ENCODE results near the gene C22orf15.

The C22orf15 gene

DNA sequence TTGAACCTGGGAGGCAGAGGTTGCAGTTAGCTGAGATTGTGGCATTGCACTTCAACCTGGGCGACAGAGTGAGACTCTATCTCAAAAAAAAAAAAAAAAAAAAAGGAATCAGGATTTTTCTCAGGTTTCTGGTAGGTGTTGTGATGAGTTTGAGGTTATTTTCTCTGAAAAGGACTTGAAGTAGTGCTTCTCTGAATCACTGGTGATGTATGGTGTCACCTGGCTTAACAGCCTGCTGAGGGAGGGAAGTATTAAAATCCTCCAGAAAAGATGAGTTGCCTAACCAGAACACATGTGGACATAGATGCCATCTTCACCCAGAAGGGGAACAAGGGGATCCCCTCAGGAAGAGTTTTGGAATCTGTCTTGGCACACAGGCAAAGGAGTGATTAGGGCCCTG lies 44.0 kb downstream of the C22orf15 start:
- Histone ChIP-seq H3K18ac (ENCODE audit: low read length) (no peak overlapping the region), H3K79me2 (ENCODE audit: control insufficient read depth, insufficient read depth, low read length, poor library complexity) (no peaks in the 10 kb centered on the region), H4K12ac (ENCODE audit: low read depth, low read length) (no peak overlapping the region), H3K4ac (ENCODE audit: low read depth, low read length) (no peak overlapping the region), H3K9me3 (ENCODE audit: insufficient read depth, low read depth, low read length) (no peaks in the 10 kb centered on the region), H3K14ac (ENCODE audit: low read length) (no peak overlapping the region), H2AFZ (ENCODE audit: insufficient read depth, low read length, poor library complexity) (no peak overlapping the region), H3K4me1 (ENCODE audit: control insufficient read depth in 1 of 2, insufficient read depth in 2 of 2, low read length in 2 of 2) (no peaks in the 10 kb centered on the region), H2BK5ac (ENCODE audit: low read depth, low read length, poor library complexity) (no peak overlapping the region), H3K4me3 (ENCODE audit: low read depth, low read length) (no peak overlapping the region), H2BK12ac (ENCODE audit: low read length) (no peak overlapping the region), H3K27ac (ENCODE audit: low read depth, low read length) (no peak overlapping the region), H3K23ac (ENCODE audit: low read length) (no peak overlapping the region), H3K4me2 (ENCODE audit: low read length) (no peak overlapping the region), H2AK5ac (ENCODE audit: low read length) (no peak overlapping the region), H3K27me3 (ENCODE audit: insufficient read depth, low read length) (no peaks in the 10 kb centered on the region), H3K9ac (ENCODE audit: low read length) (no peak overlapping the region), H4K8ac (ENCODE audit: low read depth, low read length) (no peak overlapping the region), H4K91ac (ENCODE audit: low read depth, low read length) (no peak overlapping the region), H3K36me3 (ENCODE audit: control insufficient read depth in 1 of 2, insufficient read depth in 2 of 2, low read length in 2 of 2) (peaks cover 44 to 50% of the 10 kb centered on the region in 2 experiments), H2BK120ac (ENCODE audit: insufficient read depth, low read length, poor library complexity) (no peak overlapping the region), H3K79me1 (ENCODE audit: low read length) (no peaks in the 10 kb centered on the region)
- WGBS (ENCODE audit: extremely low coverage, insufficient coverage, insufficient read length): no CpG with 5 or more reads among the region's 1 CpG
- DNase-seq: no peak

DNA sequence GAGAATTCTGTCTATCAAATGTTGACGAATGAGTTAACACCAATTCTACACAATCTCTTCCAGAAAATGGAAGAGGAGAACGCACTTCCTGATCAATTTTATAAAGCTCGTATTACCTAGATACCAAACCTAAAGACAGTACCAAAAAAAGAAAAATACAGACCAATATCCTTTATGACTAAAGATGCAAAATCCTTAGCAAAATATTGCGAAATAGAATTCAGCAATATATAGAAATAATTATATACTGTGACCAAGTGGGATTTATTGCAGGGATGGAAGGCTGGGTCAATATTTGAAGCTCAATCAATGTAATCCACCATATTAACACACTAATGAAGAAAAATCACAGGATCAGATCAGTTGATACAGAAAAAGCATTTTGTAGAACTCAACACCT lies 49.6 kb downstream of the C22orf15 start:
- Histone ChIP-seq H2BK5ac (ENCODE audit: low read depth, low read length, poor library complexity) (no peak overlapping the region), H4K91ac (ENCODE audit: low read depth, low read length) (no peak overlapping the region), H3K4ac (ENCODE audit: low read depth, low read length) (no peak overlapping the region), H3K4me1 (ENCODE audit: control insufficient read depth in 1 of 2, insufficient read depth in 2 of 2, low read length in 2 of 2) (peaks cover 5 to 7% of the 10 kb centered on the region in 2 experiments), H4K8ac (ENCODE audit: low read depth, low read length) (no peak overlapping the region), H3K23ac (ENCODE audit: low read length) (no peak overlapping the region), H3K79me2 (ENCODE audit: control insufficient read depth, insufficient read depth, low read length, poor library complexity) (no peaks in the 10 kb centered on the region), H2AK5ac (ENCODE audit: low read length) (no peak overlapping the region), H2AFZ (ENCODE audit: insufficient read depth, low read length, poor library complexity) (no peak overlapping the region), H3K79me1 (ENCODE audit: low read length) (no peaks in the 10 kb centered on the region), H3K36me3 (ENCODE audit: control insufficient read depth in 1 of 2, insufficient read depth in 2 of 2, low read length in 2 of 2) (peaks cover 24 to 25% of the 10 kb centered on the region in 2 experiments), H4K12ac (ENCODE audit: low read depth, low read length) (no peak overlapping the region), H3K14ac (ENCODE audit: low read length) (no peak overlapping the region), H2BK120ac (ENCODE audit: insufficient read depth, low read length, poor library complexity) (no peak overlapping the region), H3K18ac (ENCODE audit: low read length) (no peak overlapping the region), H3K9ac (ENCODE audit: low read length) (no peak overlapping the region), H3K4me2 (ENCODE audit: low read length) (no peak overlapping the region), H3K27ac (ENCODE audit: low read depth, low read length) (no peak overlapping the region), H3K27me3 (ENCODE audit: insufficient read depth, low read length) (no peaks in the 10 kb centered on the region), H2BK12ac (ENCODE audit: low read length) (no peak overlapping the region), H3K9me3 (ENCODE audit: insufficient read depth, low read depth, low read length) (no peaks in the 10 kb centered on the region), H3K4me3 (ENCODE audit: low read depth, low read length) (no peak overlapping the region)
- no peak for DNase-seq
- WGBS (ENCODE audit: extremely low coverage, insufficient coverage, insufficient read length): no CpG with 5 or more reads among the region's 4 CpGs

Data from trophoblast cell (in vitro differentiated cells and primary cell).